H1 (cell line): ENCODE data around the gene PCDHGA8. TPM values are rescaled to one million over a fixed set of nuclear protein-coding genes. Genes with fewer than 3 reads are reported as not detected.

Experiments
- CTCF ChIA-PET: fragments of 300-600 bp; sonication (Branson Sonifier 250); formaldehyde crosslinking; loops from one replicate; lab custom pipeline; 2021; ENCODE audit not compliant: partially characterized antibody; lab: Charles Lee
- POLR2A ChIA-PET: fragments of 300-600 bp; sonication (Branson Sonifier 250); formaldehyde crosslinking; loops from one replicate; lab custom pipeline; 2021; ENCODE audit warnings: inconsistent platforms; ENCODE audit not compliant: partially characterized antibody; lab: Charles Lee
- DNase-seq, 2 experiments: peaks; one replicate each; pipeline versions ENCODE4 v3.0.0 to v3.0.0-alpha.2; 2010 to 2022; ENCODE audit warnings: low spot score in 2 of 2, low read depth in 1 of 2, mixed read lengths in 1 of 2
- FAIRE-seq: peaks from 2 replicates; lab custom pipeline; 2011; peaks lifted over from hg19 to GRCh38; lab: Jason Lieb, UNC
- H2AFZ ChIP-seq: 2 replicates; pipeline ENCODE4 v1.8.1; 2012; ENCODE audit warnings: low read length, inconsistent platforms
- H2AK5ac ChIP-seq: 2 replicates; pipeline ENCODE4 v1.6.1; 2013; ENCODE audit warnings: low read depth, low read length
- H2BK120ac ChIP-seq: replicated peaks from 2 replicates; pipeline ENCODE3; 2013; ENCODE audit warnings: low read depth, low read length, inconsistent platforms
- H2BK12ac ChIP-seq: 2 replicates; pipeline ENCODE4 v1.6.1; 2013; ENCODE audit warnings: low read depth, low read length
- H2BK15ac ChIP-seq: 2 replicates; pipeline ENCODE4 v1.6.1; 2013; ENCODE audit warnings: low read length
- H2BK20ac ChIP-seq: 2 replicates; pipeline ENCODE4 v1.6.1; 2013; ENCODE audit warnings: low read length
- H2BK5ac ChIP-seq: 2 replicates; pipeline ENCODE4 v1.6.1; 2013; ENCODE audit warnings: low read depth, low read length
- H3K14ac ChIP-seq: 2 replicates; pipeline ENCODE4 v1.6.1; 2013; ENCODE audit warnings: inconsistent platforms; ENCODE audit not compliant: insufficient read length
- H3K18ac ChIP-seq: 2 replicates; pipeline ENCODE4 v1.6.1; 2013; ENCODE audit warnings: low read length; ENCODE audit errors: extremely low read depth
- H3K23ac ChIP-seq: 2 replicates; pipeline ENCODE4 v1.6.1; 2013; ENCODE audit warnings: inconsistent platforms; ENCODE audit not compliant: insufficient read length
- H3K23me2 ChIP-seq: 2 replicates; pipeline ENCODE4 v1.6.1; 2013; ENCODE audit warnings: low read depth, low read length
- H3K27ac ChIP-seq: 2 replicates; pipeline ENCODE4 v1.6.1; 2011; ENCODE audit warnings: low read depth, low read length, inconsistent platforms
- H3K27me3 ChIP-seq, 4 experiments: replicated peaks in 1 of 4; 1 replicate in 1 of 4; 2 replicates in 3 of 4; pipeline versions ENCODE4 v1.6.1 to v1.8.1; 2011 to 2013; ENCODE audit warnings: low read length in 3 of 4, mild to moderate bottlenecking in 3 of 4, inconsistent platforms in 2 of 4, mixed read lengths in 2 of 4, moderate library complexity in 1 of 4; ENCODE audit not compliant: control insufficient read depth in 3 of 4, insufficient read depth in 3 of 4; ENCODE audit errors: extremely low read depth in 1 of 4
- H3K36me3 ChIP-seq, 4 experiments: 2 replicates each; pipeline versions ENCODE4 v1.6.1 to v1.8.1; 2011 to 2013; ENCODE audit warnings: mild to moderate bottlenecking in 4 of 4, low read length in 3 of 4, moderate library complexity in 2 of 4, control low read depth in 1 of 4, inconsistent platforms in 1 of 4; ENCODE audit not compliant: insufficient read depth in 4 of 4, control insufficient read depth in 2 of 4
- H3K4ac ChIP-seq: replicated peaks from 2 replicates; pipeline ENCODE3; 2013; ENCODE audit warnings: low read length, low read depth, mixed read lengths, inconsistent platforms; ENCODE audit not compliant: insufficient read length
- H3K4me1 ChIP-seq, 4 experiments: replicated peaks in 1 of 4; 1 replicate in 1 of 4; 2 replicates in 3 of 4; pipeline versions ENCODE4 v1.6.1 to v1.8.1; 2011 to 2013; ENCODE audit warnings: low read length in 3 of 4, inconsistent platforms in 2 of 4, mixed read lengths in 1 of 4; ENCODE audit not compliant: insufficient read depth in 4 of 4, control insufficient read depth in 3 of 4
- H3K4me2 ChIP-seq, 2 experiments: 2 replicates each; pipeline versions ENCODE4 v1.6.1 to v1.8.1; 2011 to 2013; ENCODE audit warnings: low read depth in 2 of 2, low read length in 2 of 2, control low read depth in 1 of 2, inconsistent platforms in 1 of 2, mild to moderate bottlenecking in 1 of 2; ENCODE audit not compliant: insufficient read depth in 1 of 2
- H3K4me3 ChIP-seq, 4 experiments: fragments of 200-600, 300-600 bp in 1 of 4; sonication (generic), shearing (Covaris generic), sonication (Bioruptor Twin) in 1 of 4; 2 replicates each; pipeline versions ENCODE4 v1.5.1 to v1.8.1; 2011 to 2016; ENCODE audit warnings: low read length in 4 of 4, low read depth in 3 of 4, control low read depth in 2 of 4, inconsistent platforms in 2 of 4, mild to moderate bottlenecking in 2 of 4, mixed read lengths in 1 of 4, moderate library complexity in 1 of 4; ENCODE audit not compliant: insufficient read depth in 2 of 4; ENCODE audit errors: extremely low read depth in 1 of 4
- H3K56ac ChIP-seq: replicated peaks from 2 replicates; pipeline ENCODE3; 2013; ENCODE audit warnings: low read depth, mild to moderate bottlenecking, mixed read lengths, low read length, inconsistent platforms; ENCODE audit not compliant: insufficient read length
- H3K79me1 ChIP-seq: 2 replicates; pipeline ENCODE4 v1.6.1; 2013; ENCODE audit warnings: low read depth, low read length, control low read depth
- H3K79me2 ChIP-seq, 2 experiments: 2 replicates each; pipeline versions ENCODE4 v1.6.1 to v1.8.1; 2012 to 2013; ENCODE audit warnings: low read length in 2 of 2, mild to moderate bottlenecking in 2 of 2, inconsistent platforms in 1 of 2; ENCODE audit not compliant: insufficient read depth in 2 of 2, control insufficient read depth in 1 of 2
- H3K9ac ChIP-seq, 4 experiments: replicated peaks in 1 of 4; 1 replicate in 1 of 4; 2 replicates in 3 of 4; pipeline versions ENCODE4 v1.6.1 to v1.8.1; 2011 to 2013; ENCODE audit warnings: low read depth in 3 of 4, low read length in 3 of 4, control low read depth in 2 of 4, mild to moderate bottlenecking in 2 of 4, moderate library complexity in 2 of 4, inconsistent platforms in 1 of 4; ENCODE audit errors: extremely low read depth in 1 of 4
- H3K9me3 ChIP-seq, 2 experiments: 2 replicates each; pipeline versions ENCODE4 v1.6.1 to v1.8.1; 2012 to 2013; ENCODE audit warnings: mild to moderate bottlenecking in 2 of 2, moderate library complexity in 2 of 2, control low read depth in 1 of 2, inconsistent platforms in 1 of 2, low read depth in 1 of 2, low read length in 1 of 2, mixed read lengths in 1 of 2; ENCODE audit not compliant: insufficient read depth in 2 of 2
- H4K20me1 ChIP-seq, 2 experiments: replicated peaks in 1 of 2; 2 replicates each; pipeline versions ENCODE3 to v1.8.1; 2011 to 2013; ENCODE audit warnings: inconsistent platforms in 2 of 2, low read length in 2 of 2, mild to moderate bottlenecking in 1 of 2; ENCODE audit not compliant: insufficient read depth in 2 of 2, control insufficient read depth in 1 of 2
- H4K5ac ChIP-seq: 2 replicates; pipeline ENCODE4 v1.6.1; 2013; ENCODE audit warnings: low read length, low read depth, mixed read lengths, inconsistent platforms; ENCODE audit not compliant: insufficient read length
- H4K8ac ChIP-seq: 2 replicates; pipeline ENCODE4 v1.8.0; 2013; ENCODE audit warnings: mild to moderate bottlenecking, moderate library complexity, low read length, inconsistent platforms; ENCODE audit not compliant: insufficient read depth; ENCODE audit errors: extremely low read depth
- H4K91ac ChIP-seq: replicated peaks from 2 replicates; pipeline ENCODE3; 2013; ENCODE audit warnings: low read length, mixed read lengths, inconsistent platforms; ENCODE audit not compliant: insufficient read length
- CBX8 ChIP-seq: fragments of 300-800, 300-1000 bp; sonication (generic); IDR thresholded peaks from 2 replicates; pipeline ENCODE4 v1.7.1; 2016; ENCODE audit warnings: low read depth, low read length, borderline replicate concordance
- EZH2 ChIP-seq: fragments of 200-600 bp; sonication (generic); IDR thresholded peaks from 2 replicates; pipeline ENCODE4 v1.7.1; 2012; ENCODE audit warnings: low read depth, mild to moderate bottlenecking, moderate library complexity, low read length, inconsistent platforms; ENCODE audit not compliant: severe bottlenecking
- GABPA ChIP-seq: IDR thresholded peaks from 2 replicates; pipeline ENCODE4 v1.6.1; 2011; ENCODE audit warnings: mild to moderate bottlenecking, low read length, moderate library complexity, borderline replicate concordance; ENCODE audit not compliant: insufficient read depth
- MAFK ChIP-seq: IDR thresholded peaks from 2 replicates; pipeline ENCODE4 v1.6.1; 2012; ENCODE audit warnings: low read depth, mild to moderate bottlenecking, improper control_type of control experiment, low read length
- SUZ12 ChIP-seq: fragments of 200-600 bp; sonication (generic); IDR thresholded peaks from 2 replicates; pipeline ENCODE4 v1.6.1; 2012; ENCODE audit warnings: mild to moderate bottlenecking, inconsistent platforms, low read length, moderate library complexity, mixed read lengths
- TEAD4 ChIP-seq: IDR thresholded peaks from 2 replicates; pipeline ENCODE4 v1.6.1; 2012; ENCODE audit warnings: low read depth, low read length, inconsistent platforms, mixed read lengths
- WGBS, 2 experiments: shearing (Covaris generic) in 1 of 2; methylation state at CpG; one replicate each; pipeline versions ENCODE4 v1.1.6 to v1.1.7; 2013 to 2015; ENCODE audit warnings: low lambda C conversion rate in 2 of 2, mixed read lengths in 2 of 2, inconsistent platforms in 1 of 2, low coverage in 1 of 2, missing lambda C conversion rate in 1 of 2; ENCODE audit not compliant: insufficient replicate concordance in 2 of 2, insufficient coverage in 1 of 2, insufficient read length in 1 of 2; ENCODE audit errors: extremely low coverage in 1 of 2, missing lambda C conversion rate in 1 of 2; 5-methylcytosine and 5-hydroxymethylcytosine counted together
- long read RNA-seq, 2 experiments: library from RNA in 1 of 2; library from capped mRNA in 1 of 2; stranded (forward); transcript quantifications; one replicate each; pipeline ENCODE4 v2.0.0, GENCODE V29; 2021; ENCODE audit warnings: inconsistent platforms in 1 of 2
- polyA minus RNA-seq, 3 experiments: library from RNA; depleted of rRNA, polyadenylated mRNA; stranded (reverse); fragments of >200 nt; gene quantifications; 1 replicate in 2 of 3; 2 replicates in 1 of 3; pipeline ENCODE4 v1.2.3, GENCODE V29; 2011
- polyA plus RNA-seq, 7 experiments: library from polyadenylated mRNA; depleted of rRNA in 3 of 7; stranded (reverse) in 5 of 7; unstranded in 2 of 7; fragments of >200 nt in 5 of 7; fragments of 200-250 nt in 2 of 7; gene quantifications; 1 replicate in 5 of 7; 2 replicates in 1 of 7; 4 replicates in 1 of 7; pipeline versions ENCODE4 v1.2.1 to v1.2.3, GENCODE V29; 2011 to 2013; ENCODE audit warnings: missing spikeins in 2 of 7, mixed read lengths in 2 of 7
- total RNA-seq: library from RNA; stranded (reverse); fragmentation: NEBNext Ultra II Directional; extraction: Animal tissue kit (Norgen Biotek cat#: 25700); gene quantifications from 2 replicates; pipeline ENCODE4 v1.2.1, GENCODE V29; 2021
- TF ChIP-seq, protein P1 (sequence below): IDR thresholded peaks from 2 replicates; pipeline ENCODE4 v1.6.1; 2012; ENCODE audit warnings: inconsistent platforms
- TF ChIP-seq, protein P2 (sequence below): IDR thresholded peaks from 2 replicates; pipeline ENCODE4 v1.6.1; 2011; ENCODE audit warnings: low read depth, mild to moderate bottlenecking, low read length; ENCODE audit not compliant: insufficient read depth

Gene PCDHGA8
- 1.4 and 1.7 TPM in 2 replicates for total RNA-seq
- 0.79 and 1.2 TPM in 2 replicates for polyA plus RNA-seq (2011; rRNA removed)
- polyA plus RNA-seq (2011; cell fraction: cytosol; rRNA removed) = 0.50 TPM
- polyA plus RNA-seq (2011; cell fraction: nucleus; rRNA removed) = 4.7 TPM
- polyA plus RNA-seq (2012, experiment 1 of 2) = 0.25 to 0.52 TPM (median 0.45 TPM) in 4 replicates
- 0.09 TPM for polyA plus RNA-seq (2012, experiment 2 of 2)
- polyA plus RNA-seq (2013, experiment 1 of 2) = 0.83 TPM
- polyA plus RNA-seq (2013, experiment 2 of 2) = 0.55 TPM
- polyA minus RNA-seq (2011; rRNA and poly(A)+ RNA removed) = 4.5 and 4.7 TPM in 2 replicates
- 2.9 TPM for polyA minus RNA-seq (2011; cell fraction: cytosol; rRNA and poly(A)+ RNA removed)
- 16.7 TPM for polyA minus RNA-seq (2011; cell fraction: nucleus; rRNA and poly(A)+ RNA removed)
- long read RNA-seq, experiment 1, full-length matches to known transcripts = 1 of 1 reads
- long read RNA-seq, experiment 1, partial matches to known transcripts = 0 of 1 reads
- long read RNA-seq, experiment 1, other reads (novel, unspliced or antisense) = 0 of 1 reads
- long read RNA-seq, experiment 2 = 0 reads

GRCh38 chr5:141392429-141393198, at the start of gene PCDHGA8:
PCDHGA8 (plus strand) TSS chr5:141392633; CDS start chr5:141392814, 181 bp downstream.
- Histone ChIP-seq H3K4ac (no peak within 1 kb of the TSS), H4K20me1 (no peaks in the 10 kb centered on the region), H3K4me3 (peak within 1 kb of the TSS in 1 of 4 experiments; percentile 23; a peak in 1 of 8 replicates), H2BK5ac (no peak within 1 kb of the TSS), H4K5ac (no peak within 1 kb of the TSS), H3K79me2 (no peaks in the 10 kb centered on the region), H3K79me1 (no peaks in the 10 kb centered on the region), H2BK15ac (no peak within 1 kb of the TSS), H2BK12ac (no peak within 1 kb of the TSS), H3K23me2 (no peaks in the 10 kb centered on the region), H3K56ac (no peak within 1 kb of the TSS), H3K36me3 (peaks cover 3 to 29% (median 14%) of the 10 kb centered on the region in 4 experiments; a peak in 7 of 8 replicates), H3K27ac (no peak within 1 kb of the TSS), H3K9me3 (peaks cover 53 to 64% of the 10 kb centered on the region in 2 experiments), H3K18ac (no peak within 1 kb of the TSS), H2AK5ac (no peak within 1 kb of the TSS), H4K8ac (no peak within 1 kb of the TSS; the same call in 1 of the 2 replicates), H3K4me2 (no peak within 1 kb of the TSS), H3K14ac (no peak within 1 kb of the TSS), H4K91ac (no peak within 1 kb of the TSS), H2BK120ac (no peak within 1 kb of the TSS), H2BK20ac (no peak within 1 kb of the TSS), H3K9ac (no peak within 1 kb of the TSS), H3K4me1 (no peaks in the 10 kb centered on the region), H3K27me3 (no peaks in the 10 kb centered on the region; a peak in 1 of 7 replicates), H2AFZ (no peak within 1 kb of the TSS), H3K23ac (no peak within 1 kb of the TSS)
- ChIA-PET CTCF (interaction anchor here (0.7 to 8.7 kb wide), 11 partner anchors 10 to 171 kb away, joined by 3 to 68 read pairs (median 5); partner anchors contain the start of genes PCDHGA10, PCDHGA11, PCDHGA9 and PCDHGB6), POLR2A (no interaction called here)
- FAIRE-seq (no peak), DNase-seq (no peak)
- WGBS, 2 experiments = 96% methylated on average over 38 of the region's 38 CpGs; no CpG with 5 or more reads in 1 of the 2 experiments
- no peak for TF ChIP-seq EZH2
- TF ChIP-seq GABPA = no peak
- no peak for TF ChIP-seq MAFK
- TF ChIP-seq CBX8 = no peak
- no peak for TF ChIP-seq TEAD4
- TF ChIP-seq, protein P1, sequence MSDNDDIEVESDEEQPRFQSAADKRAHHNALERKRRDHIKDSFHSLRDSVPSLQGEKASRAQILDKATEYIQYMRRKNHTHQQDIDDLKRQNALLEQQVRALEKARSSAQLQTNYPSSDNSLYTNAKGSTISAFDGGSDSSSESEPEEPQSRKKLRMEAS = no peak
- TF ChIP-seq, protein P2, sequence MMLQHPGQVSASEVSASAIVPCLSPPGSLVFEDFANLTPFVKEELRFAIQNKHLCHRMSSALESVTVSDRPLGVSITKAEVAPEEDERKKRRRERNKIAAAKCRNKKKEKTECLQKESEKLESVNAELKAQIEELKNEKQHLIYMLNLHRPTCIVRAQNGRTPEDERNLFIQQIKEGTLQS = no peak
- no peak for TF ChIP-seq SUZ12
